Stimulated activated CD4-positive, alpha-beta T cell treated with anti-CD3 and anti-CD28 coated beads, Interleukin-15, amount 100 ng/mL, for 1 hour (primary cell): ENCODE measurements around the gene CHAF1A.

Source experiments
- DNase-seq, 2 donors: peaks; one replicate each; pipeline ENCODE4 v3.0.0-alpha.2; 2020; ENCODE audit warnings: low read depth in 1 of 2, low spot score in 1 of 2

The CHAF1A gene

DNA sequence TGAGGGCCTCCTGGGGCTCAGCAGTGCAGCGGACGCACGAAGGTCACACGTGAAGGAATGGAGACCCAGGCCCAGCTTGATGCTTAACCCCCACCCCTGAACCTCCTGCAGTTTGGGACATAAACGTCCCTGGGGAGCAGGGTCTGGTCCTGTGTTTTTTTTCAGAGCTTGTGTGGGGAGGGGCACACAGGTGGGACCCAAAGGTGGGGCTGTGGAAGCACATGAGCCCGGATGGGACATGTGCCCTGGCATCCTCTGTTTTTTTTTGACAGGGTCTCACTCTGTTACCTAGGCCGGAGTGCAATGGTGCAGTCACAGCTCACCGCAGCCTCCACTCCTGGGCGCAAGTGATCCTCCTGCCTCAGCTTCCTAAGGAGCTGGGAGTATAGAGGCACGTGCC lies 34.7 kb downstream of the CHAF1A start:
- DNase-seq = no peak

- DNase-seq = no peak
Observed at GRCh38 chr19:4439243-4439642, 36.8 kb downstream of the CHAF1A start.

DNA sequence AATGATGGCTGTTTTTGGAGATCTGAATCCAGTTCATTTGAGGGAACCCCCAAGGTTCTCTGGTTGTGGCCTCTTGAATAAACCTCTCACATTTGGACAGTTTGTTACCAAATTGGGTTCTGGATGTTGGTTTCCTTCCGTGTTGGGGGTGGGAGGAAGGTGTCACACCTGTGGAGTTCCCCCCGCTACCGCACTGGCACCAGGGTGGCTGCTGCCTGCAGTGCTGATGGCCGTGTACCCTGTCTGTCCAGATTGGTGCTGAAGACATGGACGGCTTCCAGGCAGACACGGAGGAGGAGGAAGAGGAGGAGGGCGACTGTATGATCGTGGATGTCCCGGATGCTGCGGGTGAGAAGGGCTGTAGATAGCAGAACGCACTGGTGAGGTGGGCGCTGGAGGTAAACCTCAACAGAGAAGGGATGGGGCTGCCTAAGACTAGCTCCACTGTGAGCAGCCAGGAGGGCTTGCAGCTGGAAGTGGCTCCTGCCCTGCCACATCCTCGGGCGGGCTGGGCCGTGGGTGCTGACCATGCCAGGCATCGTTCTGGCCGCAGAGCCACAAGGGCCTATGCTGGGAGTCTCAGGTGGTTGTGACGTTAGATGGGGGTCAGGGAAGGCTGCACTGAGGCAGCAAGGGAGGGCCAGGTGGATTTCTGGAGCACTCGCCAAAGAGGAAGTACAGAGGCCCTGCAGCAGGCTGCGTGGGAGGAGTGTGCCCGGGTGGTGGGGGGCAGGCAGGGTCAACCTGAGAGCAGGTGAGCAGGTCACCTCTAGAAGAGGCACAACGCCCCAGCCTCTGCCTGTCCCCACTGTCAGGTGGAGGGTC lies 39.8 kb downstream of the CHAF1A start:
- no peak for DNase-seq

DNA sequence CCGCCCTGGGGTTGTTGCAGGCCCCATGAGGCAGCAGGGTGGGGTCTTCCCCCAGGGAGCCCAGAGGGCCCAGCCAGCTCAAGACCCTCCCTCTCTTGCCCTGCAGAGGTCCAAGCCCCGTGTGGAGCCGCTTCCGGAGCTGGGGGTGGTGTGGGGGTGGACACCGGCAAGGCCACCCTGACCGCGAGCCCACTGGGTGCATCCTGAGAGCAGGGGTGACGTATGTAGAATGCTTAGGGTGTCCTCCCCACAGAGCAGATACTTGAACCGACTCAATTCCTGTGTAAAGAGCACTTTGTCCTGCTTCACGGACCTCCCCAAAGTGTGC lies 40.3 kb downstream of the CHAF1A start:
- DNase-seq = no peak

DNA sequence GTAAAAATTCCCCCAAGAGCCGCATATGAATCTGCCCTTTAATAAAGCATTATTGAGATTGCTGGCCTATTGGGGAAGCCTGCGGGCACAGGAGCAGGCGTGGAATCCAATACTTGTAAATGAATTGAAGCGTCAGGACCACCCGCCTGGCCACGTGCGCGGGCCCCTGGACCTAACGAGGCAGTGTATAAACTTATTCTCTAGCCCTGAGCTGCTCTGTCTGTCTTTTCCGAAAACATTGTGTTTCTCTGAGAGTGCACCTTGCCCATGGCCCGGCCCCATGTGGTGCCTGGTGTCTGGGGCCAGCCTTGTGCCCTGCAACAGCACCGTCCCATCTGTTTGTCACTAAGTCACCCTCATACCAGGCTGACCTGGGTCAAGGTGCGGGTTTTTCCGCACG lies 40.7 kb downstream of the CHAF1A start:
- DNase-seq = no peak

GRCh38 chr19:4443966-4444764 lies 41.7 kb downstream of the CHAF1A start:
- DNase-seq = no peak

DNA sequence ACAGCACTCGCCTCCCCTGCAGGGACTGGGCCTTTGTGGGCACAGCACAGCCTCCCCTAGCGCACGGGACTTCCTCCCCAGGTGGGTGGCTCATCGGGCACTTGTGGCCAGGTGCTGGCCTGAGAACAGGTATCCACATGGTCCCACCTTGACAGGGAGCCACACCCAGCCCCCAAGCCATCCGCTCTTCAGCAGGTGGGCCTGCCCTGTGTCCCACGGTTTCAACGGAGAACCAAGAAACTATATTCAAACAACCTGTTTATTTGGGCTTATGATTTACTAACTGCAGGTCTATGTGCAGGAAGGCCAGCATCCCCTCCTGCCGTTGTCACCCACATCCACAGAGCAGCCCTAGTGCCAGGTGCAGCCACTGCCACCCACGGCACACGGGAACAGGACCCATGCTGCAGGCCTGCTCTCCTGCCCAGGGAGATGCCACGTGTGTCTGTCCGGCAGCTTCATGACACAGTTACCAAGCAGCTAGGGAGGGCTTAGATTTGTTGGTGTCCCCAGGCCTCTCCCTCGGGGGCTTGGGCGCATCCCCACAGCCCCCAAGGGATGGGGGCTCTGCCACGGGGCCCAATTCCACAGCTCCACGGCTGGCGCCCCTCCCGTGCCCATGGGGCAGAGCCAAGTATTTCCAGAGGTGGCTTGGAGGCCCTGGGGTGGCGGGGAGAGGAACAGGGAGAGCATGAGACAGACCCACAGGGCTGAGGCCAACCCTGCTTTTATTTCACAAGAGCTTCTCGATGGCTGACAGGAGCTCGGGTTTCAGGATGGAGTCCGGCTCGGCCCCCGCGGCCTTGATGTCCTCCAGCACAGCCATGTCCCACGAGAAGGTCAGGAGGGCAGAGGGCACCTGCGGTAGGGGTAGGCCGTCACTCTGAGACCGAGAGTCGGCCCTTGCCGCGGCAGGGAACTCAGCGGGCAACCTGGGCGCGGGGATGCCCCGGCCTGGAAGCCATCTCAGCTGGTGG lies 42.6 kb downstream of the CHAF1A start:
- no peak for DNase-seq

- DNase-seq = no peak
Observed at GRCh38 chr19:4445963-4446703, 43.7 kb downstream of the CHAF1A start.

DNA sequence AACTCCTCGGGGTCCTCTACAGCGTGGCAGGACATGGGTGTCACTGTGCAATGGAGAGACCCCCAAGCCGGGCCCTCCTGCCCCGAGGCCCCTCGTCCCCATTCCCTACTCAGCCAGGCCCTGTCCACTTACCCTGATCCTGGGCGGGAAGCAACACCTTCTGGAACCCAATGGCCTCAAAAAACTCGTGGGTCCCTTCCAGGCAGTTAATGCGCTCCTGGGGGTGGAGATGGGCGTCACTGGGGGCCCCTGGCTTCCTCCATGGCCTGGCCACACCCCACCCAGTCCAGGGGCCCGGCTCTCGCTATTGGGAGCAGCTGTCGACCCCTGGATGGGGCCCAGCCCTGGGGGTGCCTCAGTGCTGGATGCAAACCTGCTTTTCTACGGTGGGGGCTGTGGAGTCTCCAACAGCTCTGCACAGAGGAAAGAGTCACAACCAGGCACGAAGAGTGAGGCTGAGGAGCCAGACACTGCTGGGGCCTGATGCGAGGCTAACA lies 44.3 kb downstream of the CHAF1A start:
- DNase-seq = no peak

- DNase-seq = no peak
Observed at GRCh38 chr19:4447327-4448146, 45.1 kb downstream of the CHAF1A start.

- DNase-seq = no peak
Observed at GRCh38 chr19:4448147-4448985, 45.9 kb downstream of the CHAF1A start.

DNA sequence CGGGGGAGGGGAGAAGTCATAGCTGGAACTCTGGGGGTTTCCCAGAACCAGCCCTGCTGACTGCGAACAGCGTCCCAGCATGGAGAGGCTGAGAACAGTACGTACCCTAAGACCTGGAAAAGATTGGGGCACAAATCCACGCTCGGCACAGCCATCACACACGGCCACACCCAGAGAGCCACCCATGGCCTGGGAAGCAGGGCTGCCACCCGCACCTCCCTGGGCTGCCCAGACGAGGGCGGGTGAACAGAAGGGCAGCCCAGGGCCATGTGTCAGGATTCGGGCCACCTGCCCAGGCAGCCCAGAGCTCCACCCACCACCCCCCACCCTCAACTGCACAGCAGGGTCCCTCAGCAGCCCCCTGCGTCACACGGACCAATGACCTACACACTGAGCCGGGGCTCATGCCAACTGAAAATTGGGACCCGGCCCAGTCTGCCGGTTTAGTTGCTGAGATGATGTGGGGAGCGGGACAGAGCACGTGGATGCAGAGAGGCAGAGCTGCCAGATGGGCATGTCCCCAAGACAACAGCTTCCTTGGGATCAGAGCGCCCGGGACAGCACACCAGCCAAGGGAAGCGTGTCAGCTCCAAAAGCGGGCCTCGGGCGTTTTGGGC lies 46.7 kb downstream of the CHAF1A start:
- no peak for DNase-seq

DNA sequence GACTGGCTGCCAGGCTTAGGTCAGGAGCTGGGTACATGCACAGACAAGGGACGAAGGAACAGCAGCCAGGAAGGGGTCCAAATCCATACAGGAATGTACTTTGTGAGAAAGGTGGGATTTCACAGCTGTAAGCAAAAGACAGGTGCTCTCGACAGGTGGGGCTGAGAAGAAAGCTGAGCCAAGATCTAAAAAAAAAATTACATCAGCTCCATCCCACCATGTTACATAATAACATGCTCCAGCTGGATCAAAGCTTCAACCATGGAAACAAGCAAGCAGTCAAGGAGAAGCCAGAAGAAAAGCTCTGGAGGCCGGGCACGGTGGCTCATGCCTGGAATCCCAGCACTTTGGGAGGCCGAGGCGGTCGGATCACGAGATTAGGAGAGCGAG lies 47.2 kb downstream of the CHAF1A start:
- DNase-seq = no peak

DNA sequence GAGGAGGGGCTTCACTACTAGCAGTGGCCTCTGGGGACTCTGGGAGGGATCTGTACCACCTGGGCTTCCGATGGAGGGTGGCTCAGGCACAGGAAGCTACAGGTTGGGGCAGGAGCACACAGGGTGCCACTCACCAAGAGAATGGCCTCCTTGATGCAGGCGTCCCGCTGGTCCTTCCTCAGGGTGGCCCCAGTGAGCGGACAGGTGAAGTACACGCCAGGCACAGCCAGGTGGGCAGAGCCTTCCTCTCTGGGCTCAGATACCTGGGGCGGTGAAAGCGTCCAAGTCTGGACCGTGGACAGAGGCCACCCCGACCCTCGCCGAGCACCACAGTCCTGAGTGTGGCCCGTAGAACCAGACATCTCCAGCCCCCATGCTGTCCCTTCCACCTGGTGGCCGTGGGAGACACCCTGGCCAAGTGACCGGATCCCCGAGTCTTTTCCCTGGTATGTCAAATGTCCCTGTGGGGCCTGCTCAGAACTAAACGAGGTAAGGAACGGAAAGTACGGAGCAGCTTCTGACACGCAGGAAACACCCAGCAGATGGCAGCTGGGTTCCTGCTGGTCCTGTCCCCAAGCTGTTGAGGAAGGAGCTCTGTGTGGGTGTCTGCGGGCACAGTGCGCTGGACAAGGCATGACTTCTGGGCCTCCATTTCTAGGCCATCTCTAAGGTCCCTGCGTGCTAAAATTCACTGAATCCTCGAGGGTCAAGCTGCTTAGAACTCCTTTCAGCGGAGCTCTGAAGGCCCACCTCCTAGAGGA lies 50.0 kb downstream of the CHAF1A start:
- no peak for DNase-seq

- DNase-seq = no peak
Observed at GRCh38 chr19:4453232-4454179, 51.1 kb downstream of the CHAF1A start.
